GM19438 (cell line): ENCODE results near the gene GDNF.
"Not testable (repeated sequence)": the region's sequence is repeated elsewhere in the genome, so short reads cannot be mapped to it uniquely, and the experiment has no call there.

Source experiments
- ATAC-seq: cut with Tn5 transposase; IDR thresholded peaks from one replicate; pipeline ENCODE4 v1.9.1; 2021; ENCODE audit warnings: low read depth; ENCODE audit not compliant: unreplicated experiment

The GDNF gene

GRCh38 chr5:37823433-37824152, 16.2 kb downstream of the GDNF start:
- ATAC-seq: no peak

- no peak for ATAC-seq
Measured at GRCh38 chr5:37816883-37817282, 23.0 kb downstream of the GDNF start.

GRCh38 chr5:37816331-37816730, 23.5 kb downstream of the GDNF start:
- ATAC-seq: no peak

- no peak for ATAC-seq
Measured at GRCh38 chr5:37815913-37816312, 23.9 kb downstream of the GDNF start.

GRCh38 chr5:37814699-37815098, 25.1 kb downstream of the GDNF start:
- ATAC-seq: no peak

- no peak for ATAC-seq
Measured at GRCh38 chr5:37812365-37812764, 27.5 kb downstream of the GDNF start.

- no peak for ATAC-seq
Measured at GRCh38 chr5:37811866-37812265, 28.0 kb downstream of the GDNF start.

GRCh38 chr5:37810311-37810710, 29.5 kb downstream of the GDNF start:
- no peak for ATAC-seq

- no peak for ATAC-seq
Measured at GRCh38 chr5:37808945-37809344, 30.9 kb downstream of the GDNF start.

GRCh38 chr5:37807621-37808301, 32.1 kb downstream of the GDNF start:
- ATAC-seq: no peak

GRCh38 chr5:37807015-37807414, 32.8 kb downstream of the GDNF start:
- ATAC-seq: no peak

- no peak for ATAC-seq
Measured at GRCh38 chr5:37806476-37806875, 33.4 kb downstream of the GDNF start.

GRCh38 chr5:37806016-37806415, 33.8 kb downstream of the GDNF start:
- ATAC-seq: no peak

- ATAC-seq: no peak
Measured at GRCh38 chr5:37804401-37804800, 35.4 kb downstream of the GDNF start.

GRCh38 chr5:37803487-37803886, 36.4 kb downstream of the GDNF start:
- no peak for ATAC-seq

GRCh38 chr5:37801521-37801920, 38.3 kb downstream of the GDNF start:
- ATAC-seq: no peak

- no peak for ATAC-seq
Measured at GRCh38 chr5:37799865-37800421, 39.9 kb downstream of the GDNF start.

GRCh38 chr5:37796435-37796834, 43.4 kb downstream of the GDNF start:
- ATAC-seq: not testable (repeated sequence)

GRCh38 chr5:37795292-37795691, 44.5 kb downstream of the GDNF start:
- ATAC-seq: not testable (repeated sequence)

- ATAC-seq: no peak
Measured at GRCh38 chr5:37792975-37793631, 46.7 kb downstream of the GDNF start.

- no peak for ATAC-seq
Measured at GRCh38 chr5:37791321-37791720, 48.5 kb downstream of the GDNF start.
